ENCODE results near the gene SPACDR. TPM values are rescaled to one million over a fixed set of nuclear protein-coding genes. Genes with fewer than 3 reads are reported as not detected.

The SPACDR gene
- total and polyA plus RNA-seq, 9 of the 15 experiments (the other 6 are each of a cell fraction or from before 2014, with no cell fraction given): 0.07 to 0.55 (median 0.14) TPM; not detected in 1

GRCh38 chr7:100478958-100479660 is 15.0 kb upstream of the SPACDR start, which contains the start of gene TSC22D4 (continued):
- TF ChIP-seq KLF1 (tag; IDR thresholded peaks at IDR 0.05): no peak
- no peak for TF ChIP-seq ZNF431 (CRISPR knock-in tag; IDR thresholded peaks at IDR 0.05)
- TF ChIP-seq PURB (CRISPR knock-in tag; IDR thresholded peaks at IDR 0.05; ENCODE audit: low read depth): no peak
- TF ChIP-seq NFIX (CRISPR knock-in tag; IDR thresholded peaks at IDR 0.05; ENCODE audit: low read depth): peak; percentile 73
- no peak for TF ChIP-seq ARHGAP35 (IDR thresholded peaks at IDR 0.05; ENCODE audit: partially characterized antibody)
- TF ChIP-seq TAF1 (IDR thresholded peaks at IDR 0.05; ENCODE audit: control insufficient read depth, extremely low read depth, insufficient read depth, low read length, severe bottlenecking): peak; percentile 83
- peak; percentile 91 for TF ChIP-seq DPF2 (IDR thresholded peaks at IDR 0.05)
- 0 out of 2 replicates have a peak, but pooled peaks have one; percentile 53 for TF ChIP-seq NR2C2 (CRISPR knock-in tag; IDR thresholded peaks at IDR 0.05)
- 0 out of 2 replicates have a peak, but pooled peaks have one; percentile 29 for TF ChIP-seq NR2C2 (tag; IDR thresholded peaks at IDR 0.05)
- no peak for TF ChIP-seq ELK3 (CRISPR knock-in tag; IDR thresholded peaks at IDR 0.05)
- TF ChIP-seq ZNF354B (CRISPR knock-in tag; IDR thresholded peaks at IDR 0.05): no peak
- TF ChIP-seq SRSF7 (optimal IDR thresholded peaks at IDR 0.05; ENCODE audit: low read depth, low read length): no peak
- TF ChIP-seq BHLHE40 (IDR thresholded peaks at IDR 0.05; ENCODE audit: low read length): no peak
- TF ChIP-seq ZBTB1 (CRISPR knock-in tag; IDR thresholded peaks at IDR 0.05; ENCODE audit: borderline replicate concordance, low read depth): 0 out of 2 replicates have a peak, but pooled peaks have one; percentile 48
- no peak for TF ChIP-seq PTTG1 (tag; IDR thresholded peaks at IDR 0.05; ENCODE audit: low read depth)
- 0 out of 2 replicates have a peak, but pooled peaks have one; percentile 39 for TF ChIP-seq ZSCAN32 (CRISPR knock-in tag; IDR thresholded peaks at IDR 0.05)
- TF ChIP-seq ZNF280B (CRISPR knock-in tag; IDR thresholded peaks at IDR 0.05): no peak
- TF ChIP-seq CEBPG (CRISPR knock-in tag; IDR thresholded peaks at IDR 0.05): no peak
- no peak for TF ChIP-seq CEBPG (tag; conservative IDR thresholded peaks at IDR 0.05 in 1 of 2, IDR thresholded peaks at IDR 0.05 in 1 of 2)
- peak; percentile 93 for TF ChIP-seq ELF1 (tag; IDR thresholded peaks at IDR 0.05)
- peak in 1 of 2 experiments; percentile 79; a peak in 1 of 3 replicates for TF ChIP-seq CBX3 (IDR thresholded peaks at IDR 0.05; ENCODE audit: borderline replicate concordance in 1 of 2, low read length in 2 of 2)
- peak; percentile 68; the same call in 1 of the 2 replicates for TF ChIP-seq PHF21A (IDR thresholded peaks at IDR 0.05; ENCODE audit: borderline replicate concordance, low read depth)
- no peak for TF ChIP-seq KAT8 (IDR thresholded peaks at IDR 0.05; ENCODE audit: low read depth)
- no peak for TF ChIP-seq CREB3L1 (IDR thresholded peaks at IDR 0.05; ENCODE audit: borderline replicate concordance, low read depth)
- TF ChIP-seq MAX (CRISPR knock-in tag; IDR thresholded peaks at IDR 0.05): peak; percentile 58
- no peak for TF ChIP-seq EZH2 (IDR thresholded peaks at IDR 0.05; ENCODE audit: borderline replicate concordance, low read depth, low read length)

Data from K562 (cell line).